Measurements from ENCODE around the gene ENO2.

Gene ENO2

GRCh38 chr12:6950811-6951540 is 36.6 kb downstream of the ENO2 start, which contains the start of gene PTPN6:
TSS of gene PTPN6 (plus strand) at chr12:6951356. CDS start at chr12:6951513, 157 bp downstream.
- DNase-seq: peak; percentile 80

- peak; percentile 51 for DNase-seq
Measured at GRCh38 chr12:6951551-6952120, 37.3 kb downstream of the ENO2 start.

- DNase-seq: peak; percentile 51
Measured at GRCh38 chr12:6952121-6952862, 37.9 kb downstream of the ENO2 start.

DNA sequence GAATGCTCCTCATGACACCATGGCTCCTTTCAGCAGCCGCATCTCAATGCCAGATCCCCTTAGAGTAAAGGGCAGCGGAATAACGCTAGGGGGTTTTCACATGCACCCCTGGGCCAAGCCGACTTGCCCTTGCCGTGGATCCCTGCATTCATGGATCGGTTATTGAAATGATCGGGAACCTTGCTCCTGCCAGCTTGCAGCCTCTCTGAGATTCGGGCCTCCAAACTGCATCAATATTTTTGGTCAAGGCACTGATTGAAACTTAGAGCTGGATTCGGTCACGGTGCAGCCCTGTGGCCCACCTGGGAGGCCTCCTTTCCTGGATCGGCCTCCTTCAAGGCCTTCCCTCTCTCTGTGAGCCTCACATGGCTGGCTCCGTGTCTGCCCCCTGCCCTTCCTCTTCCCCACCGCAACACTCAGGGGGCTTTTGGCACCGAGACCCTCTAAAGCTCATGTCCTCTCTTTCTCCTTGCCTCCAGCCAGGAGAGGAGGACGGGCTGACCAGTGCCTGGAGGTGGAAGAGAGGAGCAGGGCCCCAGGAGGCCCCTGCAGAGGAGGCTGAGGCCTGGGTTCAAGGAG is 38.6 kb downstream of the ENO2 start:
- DNase-seq: no peak

GRCh38 chr12:6953442-6954315 is 39.3 kb downstream of the ENO2 start:
- peak; percentile 90 for DNase-seq

DNA sequence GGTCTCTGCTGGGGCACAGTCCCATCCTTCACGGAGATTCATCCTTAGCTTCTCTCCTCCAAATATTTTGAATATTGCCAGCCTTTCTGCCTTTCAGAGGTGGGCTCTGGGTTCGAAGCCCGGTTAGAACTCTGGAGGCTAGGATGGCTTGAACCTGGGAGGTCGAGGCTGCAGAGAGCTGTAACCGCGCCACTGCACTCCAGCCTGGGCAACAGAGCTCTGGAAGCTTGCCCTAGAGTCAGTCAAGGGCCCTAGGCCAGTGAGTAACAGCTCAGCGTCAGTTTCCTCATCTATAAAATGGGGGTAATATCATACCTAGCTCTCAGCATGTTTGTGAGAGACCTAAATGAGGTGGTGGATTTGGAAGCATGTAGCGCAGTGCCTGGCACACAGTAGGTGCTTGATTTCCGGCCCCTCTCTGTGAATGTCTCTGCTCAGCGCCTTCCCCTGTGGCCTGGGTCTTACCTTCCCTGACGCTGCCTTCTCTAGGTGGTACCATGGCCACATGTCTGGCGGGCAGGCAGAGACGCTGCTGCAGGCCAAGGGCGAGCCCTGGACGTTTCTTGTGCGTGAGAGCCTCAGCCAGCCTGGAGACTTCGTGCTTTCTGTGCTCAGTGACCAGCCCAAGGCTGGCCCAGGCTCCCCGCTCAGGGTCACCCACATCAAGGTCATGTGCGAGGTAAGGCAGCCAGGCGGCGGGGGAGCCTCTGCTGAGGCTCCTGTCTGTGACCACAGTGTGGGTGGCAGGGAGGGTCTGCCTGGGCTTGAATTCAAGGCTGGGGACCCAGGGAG is 40.1 kb downstream of the ENO2 start:
- no peak for DNase-seq

DNA sequence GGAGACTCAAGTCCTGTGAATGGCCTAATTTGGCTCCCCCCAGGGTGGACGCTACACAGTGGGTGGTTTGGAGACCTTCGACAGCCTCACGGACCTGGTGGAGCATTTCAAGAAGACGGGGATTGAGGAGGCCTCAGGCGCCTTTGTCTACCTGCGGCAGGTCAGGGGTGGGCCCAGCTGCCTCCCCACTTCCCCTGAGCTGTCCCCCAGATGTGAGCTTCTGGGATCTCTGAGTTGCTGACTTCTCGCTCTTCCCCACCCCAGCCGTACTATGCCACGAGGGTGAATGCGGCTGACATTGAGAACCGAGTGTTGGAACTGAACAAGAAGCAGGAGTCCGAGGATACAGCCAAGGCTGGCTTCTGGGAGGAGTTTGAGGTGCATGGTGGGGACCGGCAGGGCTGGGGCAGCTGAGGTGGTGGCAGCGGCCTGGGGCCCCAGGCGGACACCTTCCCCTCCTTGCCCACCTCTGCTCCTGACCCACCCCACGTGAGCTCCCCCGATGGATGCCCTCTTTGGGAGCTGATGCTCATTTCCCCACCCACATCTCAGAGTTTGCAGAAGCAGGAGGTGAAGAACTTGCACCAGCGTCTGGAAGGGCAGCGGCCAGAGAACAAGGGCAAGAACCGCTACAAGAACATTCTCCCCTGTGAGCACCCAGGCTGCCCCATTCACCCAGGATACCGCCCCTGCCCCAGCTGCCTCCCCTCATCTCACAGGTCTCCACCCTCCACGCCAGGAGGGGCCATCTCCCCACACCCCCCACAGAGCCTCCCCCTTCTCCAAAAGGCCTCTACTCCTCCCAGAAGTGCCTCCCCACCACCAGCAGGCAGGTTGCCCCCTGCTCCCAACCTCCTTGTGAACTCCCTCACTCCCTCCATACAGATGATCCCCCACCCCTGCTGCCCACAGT is 41.0 kb downstream of the ENO2 start:
- DNase-seq: no peak

DNA sequence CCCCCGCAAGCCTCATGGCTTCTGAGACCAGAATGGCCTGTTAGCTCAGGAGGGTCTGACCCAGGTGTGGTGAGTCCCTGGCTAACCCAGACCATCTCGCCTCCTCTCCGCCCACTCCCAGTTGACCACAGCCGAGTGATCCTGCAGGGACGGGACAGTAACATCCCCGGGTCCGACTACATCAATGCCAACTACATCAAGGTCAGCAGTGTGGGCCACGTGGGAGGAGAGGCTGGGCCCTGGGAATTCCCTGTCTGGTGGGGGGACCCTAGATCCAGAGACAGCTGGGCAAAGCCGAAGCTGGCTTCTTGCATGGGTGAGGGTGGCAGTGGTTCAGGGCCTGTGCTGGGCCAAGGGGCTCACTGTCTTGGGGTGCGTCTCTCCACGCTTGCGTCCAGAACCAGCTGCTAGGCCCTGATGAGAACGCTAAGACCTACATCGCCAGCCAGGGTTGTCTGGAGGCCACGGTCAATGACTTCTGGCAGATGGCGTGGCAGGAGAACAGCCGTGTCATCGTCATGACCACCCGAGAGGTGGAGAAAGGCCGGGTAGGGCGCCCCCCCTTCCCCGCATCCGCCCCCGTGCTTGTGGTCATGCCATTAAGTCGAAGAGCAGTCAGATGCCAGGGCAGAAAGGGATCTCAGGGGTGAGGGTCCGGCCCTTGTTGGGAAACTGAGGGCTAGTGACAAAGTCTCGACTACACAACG is 41.8 kb downstream of the ENO2 start:
- no peak for DNase-seq

- peak; percentile 48 for DNase-seq
Measured at GRCh38 chr12:6957151-6957701, 42.8 kb downstream of the ENO2 start.

GRCh38 chr12:6957741-6958608 is 43.6 kb downstream of the ENO2 start:
- no peak for DNase-seq

GRCh38 chr12:6958609-6959057 is 44.3 kb downstream of the ENO2 start:
- DNase-seq: no peak

- DNase-seq: peak; percentile 89
Measured at GRCh38 chr12:6959058-6959804, 44.9 kb downstream of the ENO2 start.

DNA sequence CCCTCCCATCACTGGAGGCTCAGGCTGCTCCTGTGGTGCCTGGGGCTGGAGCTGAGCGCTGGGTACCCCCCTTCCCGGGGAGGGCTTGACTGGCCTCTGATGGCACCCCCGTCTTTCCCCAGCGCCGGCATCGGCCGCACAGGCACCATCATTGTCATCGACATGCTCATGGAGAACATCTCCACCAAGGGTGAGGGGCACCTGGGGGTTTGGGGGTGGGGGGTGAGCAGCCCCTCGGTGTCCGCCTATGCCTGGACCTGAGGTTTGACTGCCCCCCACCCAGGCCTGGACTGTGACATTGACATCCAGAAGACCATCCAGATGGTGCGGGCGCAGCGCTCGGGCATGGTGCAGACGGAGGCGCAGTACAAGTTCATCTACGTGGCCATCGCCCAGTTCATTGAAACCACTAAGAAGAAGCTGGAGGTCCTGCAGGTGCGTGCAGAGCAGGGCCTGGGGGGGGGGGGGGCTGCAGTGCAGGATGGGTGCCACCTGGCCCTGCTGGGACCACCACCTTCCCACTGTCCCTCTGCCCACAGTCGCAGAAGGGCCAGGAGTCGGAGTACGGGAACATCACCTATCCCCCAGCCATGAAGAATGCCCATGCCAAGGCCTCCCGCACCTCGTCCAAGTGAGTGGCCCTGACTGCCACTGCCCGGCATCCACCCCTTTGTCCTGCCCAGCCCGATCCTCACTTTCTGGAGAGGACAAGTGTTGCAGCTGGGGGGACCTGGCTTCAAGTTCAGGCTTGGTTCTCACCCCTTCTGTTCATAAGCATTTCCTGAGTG is 45.6 kb downstream of the ENO2 start:
- no peak for DNase-seq

DNA sequence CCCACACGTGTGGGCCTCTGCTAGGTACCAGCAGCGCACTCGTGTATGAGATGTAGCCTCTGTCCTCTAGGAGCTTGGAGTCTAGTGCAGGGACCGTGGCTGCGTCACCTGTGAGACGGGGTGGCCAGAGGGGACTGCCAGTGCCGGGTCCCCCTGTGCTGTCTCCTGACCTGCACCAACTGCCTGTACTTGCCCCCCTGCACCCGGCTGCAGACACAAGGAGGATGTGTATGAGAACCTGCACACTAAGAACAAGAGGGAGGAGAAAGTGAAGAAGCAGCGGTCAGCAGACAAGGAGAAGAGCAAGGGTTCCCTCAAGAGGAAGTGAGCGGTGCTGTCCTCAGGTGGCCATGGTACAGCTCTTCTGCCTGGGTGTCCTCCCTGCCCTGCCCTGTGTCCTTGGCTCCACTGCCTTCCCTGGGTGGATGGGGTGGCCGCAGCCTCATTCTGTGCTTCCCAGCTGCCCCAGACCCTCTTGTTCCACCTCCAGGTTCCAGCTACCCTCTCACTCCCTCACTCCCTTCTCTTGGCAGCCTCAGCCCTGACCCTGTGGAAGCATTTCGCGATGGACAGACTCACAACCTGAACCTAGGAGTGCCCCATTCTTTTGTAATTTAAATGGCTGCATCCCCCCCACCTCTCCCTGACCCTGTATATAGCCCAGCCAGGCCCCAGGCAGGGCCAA is 46.4 kb downstream of the ENO2 start:
- DNase-seq: peak; percentile 78

GRCh38 chr12:6961278-6961694 is 46.9 kb downstream of the ENO2 start:
- DNase-seq: peak; percentile 93

DNA sequence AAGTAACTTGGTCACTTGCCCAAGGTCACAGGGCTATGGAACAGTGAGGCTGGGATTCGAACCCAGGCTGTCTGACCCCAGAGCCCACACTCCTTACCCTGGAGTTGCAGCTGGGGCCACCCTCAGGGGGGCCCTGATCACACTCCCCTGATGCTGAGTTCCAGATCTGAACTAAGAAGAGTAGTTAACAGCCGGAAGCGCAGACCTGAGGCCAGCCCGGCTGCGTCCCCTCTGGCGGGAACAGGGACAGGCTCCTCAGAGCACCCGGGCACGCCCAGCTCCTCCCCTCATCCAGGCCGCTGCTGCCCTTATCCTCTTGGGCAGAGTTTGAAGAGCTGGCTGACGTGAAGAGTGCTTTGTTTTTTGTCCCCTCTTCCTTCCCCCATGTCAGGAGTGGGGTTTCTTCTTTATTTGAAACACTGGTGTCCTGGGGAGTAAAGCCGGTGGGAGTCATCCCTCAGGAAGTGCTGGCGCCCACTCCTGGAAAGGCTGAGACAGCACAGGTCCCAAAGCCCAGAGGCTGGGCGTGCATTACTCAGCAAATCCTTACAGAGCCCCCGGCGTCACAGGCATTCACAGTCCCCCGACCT is 47.4 kb downstream of the ENO2 start:
- DNase-seq: peak; percentile 81
